GM10266 (cell line): ENCODE measurements around the gene DCDC2C.

Experiments used
- DNase-seq: peaks from one replicate; pipeline ENCODE4 v3.0.0; 2012; ENCODE audit errors: extremely low spot score
- CTCF ChIP-seq: IDR thresholded peaks from 2 replicates; pipeline ENCODE4 v1.5.1; 2012; ENCODE audit warnings: mild to moderate bottlenecking, low read depth; ENCODE audit not compliant: control insufficient read depth, insufficient read depth; ENCODE audit errors: missing control alignments

The DCDC2C gene

GRCh38 chr2:3675687-3676086 is 27.7 kb upstream of the DCDC2C start:
- DNase-seq = no peak
- no peak for TF ChIP-seq CTCF

- no peak for TF ChIP-seq CTCF
- no peak for DNase-seq
Observed at GRCh38 chr2:3677436-3677835, 25.9 kb upstream of the DCDC2C start.

- no peak for TF ChIP-seq CTCF
- DNase-seq = no peak
Observed at GRCh38 chr2:3678212-3678611, 25.2 kb upstream of the DCDC2C start.

DNA sequence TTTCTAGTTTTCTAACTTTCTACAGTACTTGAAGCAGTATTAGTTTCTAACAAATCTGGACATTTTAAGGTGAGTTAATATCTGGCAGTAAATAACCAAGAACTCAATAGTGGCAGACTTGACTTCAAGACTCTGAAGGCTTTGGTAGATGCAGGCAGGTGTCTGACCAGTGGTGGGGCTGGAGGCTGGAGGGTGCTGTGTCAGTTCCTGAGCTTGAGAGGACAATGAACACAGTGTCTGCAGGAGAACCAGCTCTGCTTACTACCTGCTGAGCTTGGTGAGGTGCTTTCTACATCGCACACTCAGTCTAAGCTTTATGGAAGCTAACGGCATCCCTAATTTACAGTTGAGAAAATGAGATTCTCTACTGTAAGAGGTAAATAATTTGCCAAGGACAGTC is 24.2 kb upstream of the DCDC2C start:
- no peak for DNase-seq
- no peak for TF ChIP-seq CTCF

DNA sequence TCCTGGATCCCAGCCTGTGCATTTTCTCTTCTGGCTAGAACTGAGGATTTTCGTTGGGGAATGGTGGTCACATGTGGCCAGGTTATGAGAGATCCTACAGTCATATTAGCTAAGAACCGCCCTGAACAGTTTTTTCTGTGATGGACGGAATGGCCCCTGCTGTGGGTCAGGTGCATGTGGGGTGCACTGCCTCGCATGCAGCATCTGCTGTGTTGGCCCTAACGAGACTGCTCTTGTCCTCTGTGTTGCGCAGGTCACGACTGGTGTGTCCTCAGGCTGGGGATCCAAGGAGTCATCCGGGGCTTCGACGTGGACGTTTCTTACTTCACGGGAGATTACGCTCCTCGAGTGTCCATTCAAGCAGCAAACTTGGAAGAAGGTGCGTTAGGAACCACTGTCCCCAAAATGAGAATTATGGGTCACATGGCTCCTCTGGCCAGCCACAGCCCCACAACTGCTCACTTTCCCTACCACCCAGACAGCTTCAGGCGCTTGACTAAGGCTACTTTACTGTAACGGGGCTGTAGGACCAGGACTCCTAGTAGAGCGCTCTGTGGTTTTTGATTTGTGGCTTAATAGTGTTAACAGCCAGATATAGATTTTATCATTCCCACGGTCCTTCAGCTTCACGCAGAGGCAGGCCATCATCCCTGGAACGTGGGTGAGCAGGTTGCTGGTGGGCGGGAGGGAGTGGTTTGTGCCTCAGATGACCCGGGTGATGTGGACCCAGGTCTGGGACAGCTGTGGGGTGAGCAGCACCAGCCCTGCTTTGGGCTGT is 23.6 kb upstream of the DCDC2C start:
- TF ChIP-seq CTCF = no peak
- no peak for DNase-seq

GRCh38 chr2:3680548-3681345 is 22.6 kb upstream of the DCDC2C start:
- TF ChIP-seq CTCF = no peak
- DNase-seq = no peak

DNA sequence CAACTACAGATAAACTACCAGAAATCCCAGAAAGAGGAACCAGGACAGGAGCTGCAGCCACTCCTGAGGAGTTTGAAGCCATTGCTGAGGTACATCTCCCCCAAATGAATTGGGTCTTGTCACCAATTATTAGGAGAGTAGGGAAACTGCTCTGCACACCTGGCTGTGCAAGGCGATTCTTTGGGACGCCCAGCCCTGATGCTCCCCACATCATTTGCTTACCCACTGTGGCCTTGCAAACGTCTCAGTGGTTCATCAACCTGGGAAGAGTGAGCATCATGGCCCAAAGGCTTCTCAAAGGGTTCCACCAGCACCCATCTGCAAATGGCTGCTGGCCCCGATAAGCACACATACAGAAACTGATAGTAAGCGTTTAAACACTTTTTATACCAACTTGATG is 21.8 kb upstream of the DCDC2C start:
- TF ChIP-seq CTCF = no peak
- DNase-seq = no peak
